Caco-2 (cell line): ENCODE results near the gene RTBDN. TPM values are rescaled to one million over a fixed set of nuclear protein-coding genes. Genes with fewer than 3 reads are reported as not detected.

Experiments used
- Bru-seq: library from RNA; stranded (reverse); fragments of 400-500 nt; gene quantifications from one replicate; lab custom pipeline; 2021; lab: Mats Ljungman, UMichigan
- BruChase-seq, 2 experiments: library from RNA; stranded (reverse); fragments of 400-500 nt; gene quantifications; one replicate each; lab custom pipeline; 2021; lab: Mats Ljungman, UMichigan
- BruUV-seq: library from RNA; stranded (reverse); fragments of 400-500 nt; replicated peaks from 2 replicates; lab custom pipeline; 2021; lab: Mats Ljungman, UMichigan
- CTCF ChIA-PET: fragments of 300-600 bp; sonication (Branson Sonifier 250); formaldehyde crosslinking; loops from one replicate; lab custom pipeline; 2022; ENCODE audit warnings: antibody characterized with exemption; lab: Charles Lee
- POLR2A ChIA-PET: fragments of 300-600 bp; sonication (Branson Sonifier 250); formaldehyde crosslinking; loops from one replicate; lab custom pipeline; 2022; ENCODE audit warnings: antibody characterized with exemption; lab: Charles Lee
- DNase-seq, 2 experiments: peaks; one replicate each; pipeline versions ENCODE4 v3.0.0 to v3.0.0-alpha.2; 2020 to 2022
- H3K27me3 ChIP-seq: replicated peaks from 2 replicates; pipeline ENCODE4 v1.6.0; 2011; ENCODE audit warnings: low read length; ENCODE audit not compliant: control insufficient read depth, insufficient read depth
- H3K36me3 ChIP-seq: 2 replicates; pipeline ENCODE4 v1.5.1; 2011; ENCODE audit warnings: low read length; ENCODE audit not compliant: control insufficient read depth, insufficient read depth
- H3K4me1 ChIP-seq: fragments of 250-450 bp; sonication (Bioruptor Pico); 2 replicates; pipeline ENCODE4 v1.5.1; 2020; ENCODE audit warnings: mild to moderate bottlenecking
- H3K4me3 ChIP-seq: 2 replicates; pipeline ENCODE4 v1.5.1; 2011; ENCODE audit warnings: low read depth, mild to moderate bottlenecking, control low read depth, low read length
- H3K9me3 ChIP-seq: fragments of 250-450 bp; sonication (Bioruptor Pico); 2 replicates; pipeline ENCODE4 v1.5.1; 2020; ENCODE audit warnings: mild to moderate bottlenecking, moderate library complexity
- H3K27ac Mint-ChIP-seq: one replicate; pipeline ENCODE4 v1.8.0; 2022; ENCODE audit warnings: mixed read lengths; ENCODE audit not compliant: unreplicated experiment
- H3K27me3 Mint-ChIP-seq: one replicate; pipeline ENCODE4 v1.8.0; 2022; ENCODE audit warnings: mixed read lengths; ENCODE audit not compliant: insufficient read depth, unreplicated experiment
- H3K36me3 Mint-ChIP-seq: one replicate; pipeline ENCODE4 v1.8.0; 2022; ENCODE audit warnings: mild to moderate bottlenecking, mixed read lengths; ENCODE audit not compliant: insufficient read depth, unreplicated experiment
- H3K4me1 Mint-ChIP-seq: one replicate; pipeline ENCODE4 v1.8.0; 2022; ENCODE audit warnings: low read depth, mixed read lengths; ENCODE audit not compliant: unreplicated experiment
- H3K4me3 Mint-ChIP-seq: one replicate; pipeline ENCODE4 v1.8.0; 2022; ENCODE audit warnings: mild to moderate bottlenecking, moderate library complexity, mixed read lengths; ENCODE audit not compliant: unreplicated experiment
- H3K9me3 Mint-ChIP-seq: one replicate; pipeline ENCODE4 v1.8.0; 2022; ENCODE audit warnings: mixed read lengths; ENCODE audit not compliant: unreplicated experiment
- CTCF ChIP-seq, 2 experiments: fragments of 200-600 bp in 1 of 2; IDR thresholded peaks; 1 replicate in 1 of 2; 2 replicates in 1 of 2; pipeline versions ENCODE4 v1.5.1 to v1.8.0; 2011 to 2022; ENCODE audit warnings: antibody characterized with exemption in 1 of 2, control low read depth in 1 of 2, inconsistent platforms in 1 of 2, low read depth in 1 of 2, low read length in 1 of 2, mild to moderate bottlenecking in 1 of 2, moderate library complexity in 1 of 2; ENCODE audit not compliant: insufficient read depth in 1 of 2, severe bottlenecking in 1 of 2, unreplicated experiment in 1 of 2
- intact Hi-C: fragments of 100-400 bp; cut with micrococcal nuclease; formaldehyde crosslinking; loops from one replicate; pipeline ENCODE4 v1.10.0; 2022; ENCODE audit not compliant: unreplicated experiment
- long read RNA-seq: library from polyadenylated mRNA; stranded (forward); transcript quantifications from one replicate; pipeline ENCODE4 v2.0.0, GENCODE V29; 2022
- total RNA-seq: library from RNA; stranded (reverse); gene quantifications from 2 replicates; pipeline ENCODE4 v1.2.3, GENCODE V29; 2022

The RTBDN gene
- not detected in 2 replicates for total RNA-seq
- Bru-seq, nascent RNA: not detected
- not detected for BruChase-seq, experiment 1, labeled RNA remaining after a 2-hour chase
- BruChase-seq, experiment 2, labeled RNA remaining after a 6-hour chase: not detected
- long read RNA-seq: 0 reads

- intact Hi-C loops: no loop called here
- no peak for TF ChIP-seq CTCF (IDR thresholded peaks at IDR 0.05; ENCODE audit: insufficient read depth in 1 of 2, low read depth in 1 of 2, low read length in 1 of 2, severe bottlenecking in 1 of 2, unreplicated experiment in 1 of 2)
- H3K9me3 ChIP-seq: no peaks in the 10 kb centered on the region
- H3K36me3 ChIP-seq: no peaks in the 10 kb centered on the region
- no peaks in the 10 kb centered on the region for H3K27me3 ChIP-seq
- no TSS peak for BruUV-seq
- Mint-ChIP-seq H3K4me1 (peaks cover 14% of the 10 kb centered on the region), H3K9me3 (no peaks in the 10 kb centered on the region), H3K36me3 (peaks cover 11% of the 10 kb centered on the region), H3K27ac (no peak within 1 kb of the TSS), H3K27me3 (peaks cover 20% of the 10 kb centered on the region), H3K4me3 (peak within 1 kb of the TSS; percentile 63)
- ChIA-PET POLR2A (no interaction called here), CTCF (interaction anchor here (0.6 kb wide), 1 partner anchor 34 kb away, joined by 3 read pairs; no protein-coding TSS in a partner anchor)
- H3K4me3 ChIP-seq: peak within 1 kb of the TSS; percentile 66
- H3K4me1 ChIP-seq: peaks cover 16% of the 10 kb centered on the region
- no peak for DNase-seq
These were observed at the start of gene RTBDN for GRCh38 chr19:12834566-12834943. Gene RTBDN (minus strand): TSS chr19:12834579. CDS start chr19:12829979, 4,600 bp downstream.

- Histone ChIP-seq H3K9me3 (peaks cover 22% of the 10 kb centered on the region), H3K36me3 (no peaks in the 10 kb centered on the region), H3K27me3 (no peaks in the 10 kb centered on the region), H3K4me3 (no peak overlapping the region), H3K4me1 (no peaks in the 10 kb centered on the region)
- BruUV-seq: no TSS peak
- no peak for DNase-seq
- Mint-ChIP-seq H3K4me3 (peak overlapping the region; percentile 54), H3K9me3 (no peaks in the 10 kb centered on the region), H3K27ac (no peak overlapping the region), H3K27me3 (peaks cover 5% of the 10 kb centered on the region), H3K4me1 (no peaks in the 10 kb centered on the region), H3K36me3 (peaks cover 12% of the 10 kb centered on the region)
- ChIA-PET CTCF (no interaction called here), POLR2A (interaction anchor here (0.7 kb wide), 1 partner anchor 467 kb away, joined by 11 read pairs; no protein-coding TSS in a partner anchor)
- intact Hi-C loops: no loop called here
- no peak for TF ChIP-seq CTCF (IDR thresholded peaks at IDR 0.05; ENCODE audit: insufficient read depth in 1 of 2, low read depth in 1 of 2, low read length in 1 of 2, severe bottlenecking in 1 of 2, unreplicated experiment in 1 of 2)
These were observed 48.2 kb upstream of the RTBDN start for GRCh38 chr19:12882589-12882988.

- H3K36me3 ChIP-seq: no peaks in the 10 kb centered on the region
- H3K4me1 ChIP-seq: no peaks in the 10 kb centered on the region
- Mint-ChIP-seq H3K27ac (no peak within 1 kb of the TSS), H3K4me3 (peak within 1 kb of the TSS; percentile 54), H3K4me1 (no peaks in the 10 kb centered on the region), H3K27me3 (peaks cover under 1% of the 10 kb centered on the region), H3K9me3 (no peaks in the 10 kb centered on the region), H3K36me3 (peaks cover 9% of the 10 kb centered on the region)
- no peaks in the 10 kb centered on the region for H3K27me3 ChIP-seq
- CTCF ChIA-PET: no interaction called here
- POLR2A ChIA-PET: interaction anchor here (0.6 kb wide), 1 partner anchor 27 kb away, joined by 5 read pairs; no protein-coding TSS in a partner anchor
- DNase-seq: peak; percentile 56 to 75
- no peak for TF ChIP-seq CTCF (IDR thresholded peaks at IDR 0.05; ENCODE audit: insufficient read depth in 1 of 2, low read depth in 1 of 2, low read length in 1 of 2, severe bottlenecking in 1 of 2, unreplicated experiment in 1 of 2)
- H3K4me3 ChIP-seq: no peak within 1 kb of the TSS
- BruUV-seq: no TSS peak
- intact Hi-C loops: no loop called here
- H3K9me3 ChIP-seq: peaks cover 22% of the 10 kb centered on the region
These were observed 46.9 kb upstream of the RTBDN start, which contains the start of gene DNASE2 for GRCh38 chr19:12881172-12881808. Gene DNASE2 (minus strand): TSS chr19:12881449. CDS start chr19:12881375, 74 bp downstream.
